WTC11 (cell line): ENCODE measurements around the gene CEP152.

Experiments
- ATF2 ChIP-seq: sonication (generic); formaldehyde crosslinking; IDR thresholded peaks from 2 replicates; pipeline ENCODE4 v1.8.1; 2022; ENCODE audit warnings: low read depth, missing genetic modification reagents, borderline replicate concordance
- CBFB ChIP-seq: sonication (generic); formaldehyde crosslinking; IDR thresholded peaks from 2 replicates; pipeline ENCODE4 v1.8.1; 2022; ENCODE audit warnings: mild to moderate bottlenecking, low read depth, missing genetic modification reagents
- CTCF ChIP-seq: fragments of 200-600 bp; IDR thresholded peaks from 2 replicates; pipeline ENCODE4 v1.8.0; 2022; ENCODE audit warnings: antibody characterized with exemption
- ESRRA ChIP-seq: sonication (generic); formaldehyde crosslinking; IDR thresholded peaks from 2 replicates; pipeline ENCODE4 v1.8.1; 2022; ENCODE audit warnings: mild to moderate bottlenecking, missing genetic modification reagents, borderline replicate concordance
- MAX ChIP-seq: sonication (generic); formaldehyde crosslinking; IDR thresholded peaks from 2 replicates; pipeline ENCODE4 v1.8.0; 2022; ENCODE audit warnings: mild to moderate bottlenecking, missing genetic modification reagents
- NR2C2 ChIP-seq: sonication (generic); formaldehyde crosslinking; IDR thresholded peaks from 2 replicates; pipeline ENCODE4 v1.8.0; 2022; ENCODE audit warnings: mild to moderate bottlenecking, missing genetic modification reagents
- NR3C1 ChIP-seq: sonication (generic); formaldehyde crosslinking; conservative IDR thresholded peaks from 2 replicates; pipeline ENCODE4 v1.8.1; 2023; ENCODE audit warnings: low read depth, mild to moderate bottlenecking, missing genetic modification reagents
- PREB ChIP-seq: sonication (generic); formaldehyde crosslinking; IDR thresholded peaks from 2 replicates; pipeline ENCODE4 v1.8.1; 2022; ENCODE audit warnings: mild to moderate bottlenecking, missing genetic modification reagents, moderate library complexity, borderline replicate concordance
- SP1 ChIP-seq: sonication (generic); formaldehyde crosslinking; conservative IDR thresholded peaks from 2 replicates; pipeline ENCODE4 v1.8.1; 2022; ENCODE audit warnings: missing genetic modification reagents
- USF1 ChIP-seq: sonication (generic); formaldehyde crosslinking; IDR thresholded peaks from 2 replicates; pipeline ENCODE4 v1.8.0; 2022; ENCODE audit warnings: mild to moderate bottlenecking, missing genetic modification reagents
- ZBTB43 ChIP-seq: sonication (generic); formaldehyde crosslinking; IDR thresholded peaks from 2 replicates; pipeline ENCODE4 v1.8.1; 2023; ENCODE audit warnings: mild to moderate bottlenecking, missing genetic modification reagents
- ZNF263 ChIP-seq: sonication (generic); formaldehyde crosslinking; IDR thresholded peaks from 2 replicates; pipeline ENCODE4 v1.8.1; 2022; ENCODE audit warnings: low read depth, mild to moderate bottlenecking, moderate library complexity, missing genetic modification reagents

GRCh38 chr15:48796930-48797329 lies 13.9 kb downstream of the CEP152 start:
- no peak for TF ChIP-seq MAX (CRISPR knock-in tag)
- no peak for TF ChIP-seq ZNF263 (CRISPR knock-in tag)
- TF ChIP-seq PREB: no peak
- TF ChIP-seq CTCF: no peak
- TF ChIP-seq USF1 (CRISPR knock-in tag): no peak
- no peak for TF ChIP-seq NR2C2 (CRISPR knock-in tag)
- no peak for TF ChIP-seq CBFB
- TF ChIP-seq NR3C1 (CRISPR knock-in tag): no peak
- TF ChIP-seq SP1: no peak
- no peak for TF ChIP-seq ESRRA (CRISPR knock-in tag)
- no peak for TF ChIP-seq ATF2 (CRISPR knock-in tag)
- TF ChIP-seq ZBTB43 (CRISPR knock-in tag): no peak
